HepG2 (cell line): ENCODE measurements around the gene NLE1. TPM values are rescaled to one million over a fixed set of nuclear protein-coding genes. Genes with fewer than 3 reads are reported as not detected.

Experiments used
- DNMT1 ChIP-seq: sonication (generic); formaldehyde crosslinking; IDR thresholded peaks from 2 replicates; pipeline ENCODE4 v1.5.1; 2020; ENCODE audit warnings: mild to moderate bottlenecking, missing genetic modification reagents
- ESRRA ChIP-seq: sonication (generic); formaldehyde crosslinking; IDR thresholded peaks from 2 replicates; pipeline ENCODE4 v1.5.1; 2020; ENCODE audit warnings: mild to moderate bottlenecking, low read depth, missing genetic modification reagents
- FOXJ3 ChIP-seq: sonication (generic); formaldehyde crosslinking; IDR thresholded peaks from 2 replicates; pipeline ENCODE4 v1.4.0; 2020; ENCODE audit warnings: missing genetic modification reagents, mild to moderate bottlenecking, borderline replicate concordance
- GATAD2A ChIP-seq: IDR thresholded peaks from 2 replicates; pipeline ENCODE4 v1.6.1; 2016
- IRX3 ChIP-seq: sonication (generic); formaldehyde crosslinking; IDR thresholded peaks from 2 replicates; pipeline ENCODE4 v1.8.1; 2023; ENCODE audit warnings: mild to moderate bottlenecking, low read depth, missing genetic modification reagents, borderline replicate concordance
- JUN ChIP-seq: sonication (generic); formaldehyde crosslinking; IDR thresholded peaks from 2 replicates; pipeline ENCODE4 v1.4.0; 2020; ENCODE audit warnings: mild to moderate bottlenecking, missing genetic modification reagents
- KDM1A ChIP-seq: IDR thresholded peaks from 2 replicates; pipeline ENCODE4 v1.6.1; 2016; ENCODE audit warnings: missing compliant biosample characterization
- NFKBIZ ChIP-seq: IDR thresholded peaks from 2 replicates; pipeline ENCODE4 v1.6.1; 2018; ENCODE audit warnings: missing genetic modification reagents, missing compliant biosample characterization
- REL ChIP-seq: sonication (generic); formaldehyde crosslinking; conservative IDR thresholded peaks from 2 replicates; pipeline ENCODE4 v1.8.0; 2022; ENCODE audit warnings: mild to moderate bottlenecking, missing genetic modification reagents, moderate library complexity
- RELA ChIP-seq: sonication (generic); formaldehyde crosslinking; IDR thresholded peaks from 2 replicates; pipeline ENCODE4 v1.4.0; 2020; ENCODE audit warnings: missing genetic modification reagents
- SMYD3 ChIP-seq: sonication (generic); formaldehyde crosslinking; IDR thresholded peaks from 2 replicates; pipeline ENCODE4 v1.8.1; 2023; ENCODE audit warnings: mild to moderate bottlenecking, missing genetic modification reagents
- STAG1 ChIP-seq: sonication (generic); formaldehyde crosslinking; IDR thresholded peaks from 2 replicates; pipeline ENCODE4 v1.4.0; 2020; ENCODE audit warnings: missing genetic modification reagents
- ZFX ChIP-seq: sonication (generic); formaldehyde crosslinking; IDR thresholded peaks from 2 replicates; pipeline ENCODE4 v1.4.0; 2020; ENCODE audit warnings: mild to moderate bottlenecking, low read depth, missing genetic modification reagents, moderate library complexity
- ZNF274 ChIP-seq: sonication (generic); formaldehyde crosslinking; IDR thresholded peaks from 2 replicates; pipeline ENCODE4 v1.5.1; 2020; ENCODE audit warnings: mild to moderate bottlenecking, missing genetic modification reagents
- ZNF292 ChIP-seq: sonication (generic); formaldehyde crosslinking; IDR thresholded peaks from 2 replicates; pipeline ENCODE4 v1.8.1; 2022; ENCODE audit warnings: mild to moderate bottlenecking, low read depth, missing genetic modification reagents, borderline replicate concordance
- ZNF460 ChIP-seq: sonication (generic); formaldehyde crosslinking; IDR thresholded peaks from 2 replicates; pipeline ENCODE4 v1.5.1; 2020; ENCODE audit warnings: missing genetic modification reagents, mild to moderate bottlenecking, borderline replicate concordance
- ZNF616 ChIP-seq: sonication (generic); formaldehyde crosslinking; IDR thresholded peaks from 2 replicates; pipeline ENCODE4 v1.5.0; 2020; ENCODE audit warnings: low read depth, mild to moderate bottlenecking, missing genetic modification reagents
- ZNF841 ChIP-seq: sonication (generic); formaldehyde crosslinking; IDR thresholded peaks from 2 replicates; pipeline ENCODE4 v1.8.1; 2023; ENCODE audit warnings: missing genetic modification reagents, borderline replicate concordance
- ZNF879 ChIP-seq: sonication (generic); formaldehyde crosslinking; IDR thresholded peaks from 2 replicates; pipeline ENCODE4 v1.8.1; 2023; ENCODE audit warnings: missing genetic modification reagents
- polyA plus RNA-seq, 8 experiments: library from polyadenylated mRNA; depleted of rRNA in 3 of 8; stranded (reverse) in 7 of 8; unstranded in 1 of 8; fragments of >200 nt; fragmentation: Illumina TruSeq in 4 of 8; extraction: Trizol in 4 of 8; gene quantifications; 2 replicates each; pipeline versions ENCODE4 v1.2.1 to v1.2.3, GENCODE V29; 2011 to 2016; ENCODE audit warnings: low read depth in 4 of 8, missing spikeins in 1 of 8, mixed read lengths in 1 of 8; ENCODE audit not compliant: insufficient read depth in 1 of 8
- total RNA-seq, 5 experiments: library from RNA; depleted of rRNA; stranded (reverse); fragments of >200 nt; fragmentation: Illumina TruSeq; extraction: Trizol; gene quantifications; 2 replicates each; pipeline ENCODE4 v1.2.3, GENCODE V29; 2016; ENCODE audit warnings: low read depth in 1 of 5
- TF ChIP-seq, protein P1 (sequence below): sonication (generic); formaldehyde crosslinking; IDR thresholded peaks from 2 replicates; pipeline ENCODE4 v1.4.0; 2020; ENCODE audit warnings: missing genetic modification reagents, borderline replicate concordance
- TF ChIP-seq, protein P2 (sequence below): sonication (generic); formaldehyde crosslinking; IDR thresholded peaks from 2 replicates; pipeline ENCODE4 v1.4.0; 2020; ENCODE audit warnings: missing genetic modification reagents
- TF ChIP-seq, protein P3 (sequence below): IDR thresholded peaks from 2 replicates; pipeline ENCODE4 v1.6.1; 2016; ENCODE audit warnings: low read depth
- TF ChIP-seq, protein P4 (sequence below): IDR thresholded peaks from 2 replicates; pipeline ENCODE4 v1.6.1; 2016; ENCODE audit warnings: mild to moderate bottlenecking
- TF ChIP-seq, protein P5 (sequence below): sonication (generic); formaldehyde crosslinking; IDR thresholded peaks from 2 replicates; pipeline ENCODE4 v1.4.0; 2020; ENCODE audit warnings: missing genetic modification reagents

NLE1 gene
- total and polyA plus RNA-seq, 2 of the 13 experiments (the other 11 are each of a cell fraction or from before 2014, with no cell fraction given): 20.3 to 34.5 TPM

DNA sequence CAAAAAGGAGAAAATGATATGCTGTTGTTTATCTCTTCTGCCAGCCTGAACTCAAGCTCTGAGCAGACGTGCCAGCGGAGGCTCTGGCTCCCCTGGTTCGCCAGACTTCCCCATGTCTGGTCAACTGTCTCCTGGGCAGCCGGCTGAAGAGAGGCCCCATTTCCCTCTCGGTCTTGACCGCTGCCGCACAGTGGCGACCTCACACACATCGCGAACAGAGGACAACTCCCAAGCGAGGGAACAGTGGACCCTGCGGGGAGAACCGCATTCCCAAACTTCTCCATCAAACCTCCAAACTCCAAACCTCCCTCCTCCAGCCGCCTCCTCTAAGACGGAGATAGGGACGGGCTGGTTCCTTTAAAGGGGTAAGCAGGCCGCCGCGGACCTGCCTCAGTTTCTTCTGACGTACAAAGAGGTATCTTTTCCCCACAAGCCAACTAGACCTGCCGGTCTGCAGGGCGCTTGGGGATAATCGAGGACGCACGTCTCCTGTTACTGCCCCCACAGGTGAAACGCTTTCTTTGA is 53.7 kb downstream of the NLE1 start (continued):
- TF ChIP-seq, protein P1, sequence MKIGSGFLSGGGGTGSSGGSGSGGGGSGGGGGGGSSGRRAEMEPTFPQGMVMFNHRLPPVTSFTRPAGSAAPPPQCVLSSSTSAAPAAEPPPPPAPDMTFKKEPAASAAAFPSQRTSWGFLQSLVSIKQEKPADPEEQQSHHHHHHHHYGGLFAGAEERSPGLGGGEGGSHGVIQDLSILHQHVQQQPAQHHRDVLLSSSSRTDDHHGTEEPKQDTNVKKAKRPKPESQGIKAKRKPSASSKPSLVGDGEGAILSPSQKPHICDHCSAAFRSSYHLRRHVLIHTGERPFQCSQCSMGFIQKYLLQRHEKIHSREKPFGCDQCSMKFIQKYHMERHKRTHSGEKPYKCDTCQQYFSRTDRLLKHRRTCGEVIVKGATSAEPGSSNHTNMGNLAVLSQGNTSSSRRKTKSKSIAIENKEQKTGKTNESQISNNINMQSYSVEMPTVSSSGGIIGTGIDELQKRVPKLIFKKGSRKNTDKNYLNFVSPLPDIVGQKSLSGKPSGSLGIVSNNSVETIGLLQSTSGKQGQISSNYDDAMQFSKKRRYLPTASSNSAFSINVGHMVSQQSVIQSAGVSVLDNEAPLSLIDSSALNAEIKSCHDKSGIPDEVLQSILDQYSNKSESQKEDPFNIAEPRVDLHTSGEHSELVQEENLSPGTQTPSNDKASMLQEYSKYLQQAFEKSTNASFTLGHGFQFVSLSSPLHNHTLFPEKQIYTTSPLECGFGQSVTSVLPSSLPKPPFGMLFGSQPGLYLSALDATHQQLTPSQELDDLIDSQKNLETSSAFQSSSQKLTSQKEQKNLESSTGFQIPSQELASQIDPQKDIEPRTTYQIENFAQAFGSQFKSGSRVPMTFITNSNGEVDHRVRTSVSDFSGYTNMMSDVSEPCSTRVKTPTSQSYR (CRISPR knock-in tag): no peak
- TF ChIP-seq, protein P2, sequence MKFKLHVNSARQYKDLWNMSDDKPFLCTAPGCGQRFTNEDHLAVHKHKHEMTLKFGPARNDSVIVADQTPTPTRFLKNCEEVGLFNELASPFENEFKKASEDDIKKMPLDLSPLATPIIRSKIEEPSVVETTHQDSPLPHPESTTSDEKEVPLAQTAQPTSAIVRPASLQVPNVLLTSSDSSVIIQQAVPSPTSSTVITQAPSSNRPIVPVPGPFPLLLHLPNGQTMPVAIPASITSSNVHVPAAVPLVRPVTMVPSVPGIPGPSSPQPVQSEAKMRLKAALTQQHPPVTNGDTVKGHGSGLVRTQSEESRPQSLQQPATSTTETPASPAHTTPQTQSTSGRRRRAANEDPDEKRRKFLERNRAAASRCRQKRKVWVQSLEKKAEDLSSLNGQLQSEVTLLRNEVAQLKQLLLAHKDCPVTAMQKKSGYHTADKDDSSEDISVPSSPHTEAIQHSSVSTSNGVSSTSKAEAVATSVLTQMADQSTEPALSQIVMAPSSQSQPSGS (CRISPR knock-in tag): no peak
- TF ChIP-seq STAG1 (no peak), ESRRA (CRISPR knock-in tag) (0 out of 2 replicates have a peak, but pooled peaks have one; percentile 5), DNMT1 (CRISPR knock-in tag) (no peak), ZNF616 (CRISPR knock-in tag) (no peak), SMYD3 (no peak), IRX3 (CRISPR knock-in tag) (no peak), FOXJ3 (no peak), NFKBIZ (no peak), RELA (no peak), ZFX (CRISPR knock-in tag) (0 out of 2 replicates have a peak, but pooled peaks have one; percentile 5), ZNF841 (CRISPR knock-in tag) (no peak), ZNF274 (CRISPR knock-in tag) (no peak), REL (CRISPR knock-in tag) (peak; percentile 50; the same call in 1 of the 2 replicates), ZNF879 (CRISPR knock-in tag) (no peak), JUN (CRISPR knock-in tag) (no peak), KDM1A (CRISPR knock-in tag) (no peak), ZNF460 (CRISPR knock-in tag) (no peak), ZNF292 (peak; percentile 9; the same call in 1 of the 2 replicates), GATAD2A (0 out of 2 replicates have a peak, but pooled peaks have one; percentile 3)
- TF ChIP-seq, protein P3, sequence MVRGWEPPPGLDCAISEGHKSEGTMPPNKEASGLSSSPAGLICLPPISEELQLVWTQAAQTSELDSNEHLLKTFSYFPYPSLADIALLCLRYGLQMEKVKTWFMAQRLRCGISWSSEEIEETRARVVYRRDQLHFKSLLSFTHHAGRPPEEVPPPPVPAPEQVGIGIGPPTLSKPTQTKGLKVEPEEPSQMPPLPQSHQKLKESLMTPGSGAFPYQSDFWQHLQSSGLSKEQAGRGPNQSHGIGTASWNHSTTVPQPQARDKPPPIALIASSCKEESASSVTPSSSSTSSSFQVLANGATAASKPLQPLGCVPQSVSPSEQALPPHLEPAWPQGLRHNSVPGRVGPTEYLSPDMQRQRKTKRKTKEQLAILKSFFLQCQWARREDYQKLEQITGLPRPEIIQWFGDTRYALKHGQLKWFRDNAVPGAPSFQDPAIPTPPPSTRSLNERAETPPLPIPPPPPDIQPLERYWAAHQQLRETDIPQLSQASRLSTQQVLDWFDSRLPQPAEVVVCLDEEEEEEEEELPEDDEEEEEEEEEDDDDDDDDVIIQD (CRISPR knock-in tag): no peak
- TF ChIP-seq, protein P4, sequence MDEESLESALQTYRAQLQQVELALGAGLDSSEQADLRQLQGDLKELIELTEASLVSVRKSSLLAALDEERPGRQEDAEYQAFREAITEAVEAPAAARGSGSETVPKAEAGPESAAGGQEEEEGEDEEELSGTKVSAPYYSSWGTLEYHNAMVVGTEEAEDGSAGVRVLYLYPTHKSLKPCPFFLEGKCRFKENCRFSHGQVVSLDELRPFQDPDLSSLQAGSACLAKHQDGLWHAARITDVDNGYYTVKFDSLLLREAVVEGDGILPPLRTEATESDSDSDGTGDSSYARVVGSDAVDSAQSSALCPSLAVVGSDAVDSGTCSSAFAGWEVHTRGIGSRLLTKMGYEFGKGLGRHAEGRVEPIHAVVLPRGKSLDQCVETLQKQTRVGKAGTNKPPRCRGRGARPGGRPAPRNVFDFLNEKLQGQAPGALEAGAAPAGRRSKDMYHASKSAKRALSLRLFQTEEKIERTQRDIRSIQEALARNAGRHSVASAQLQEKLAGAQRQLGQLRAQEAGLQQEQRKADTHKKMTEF (CRISPR knock-in tag): no peak; the same call in 1 of the 2 replicates
- TF ChIP-seq, protein P5, sequence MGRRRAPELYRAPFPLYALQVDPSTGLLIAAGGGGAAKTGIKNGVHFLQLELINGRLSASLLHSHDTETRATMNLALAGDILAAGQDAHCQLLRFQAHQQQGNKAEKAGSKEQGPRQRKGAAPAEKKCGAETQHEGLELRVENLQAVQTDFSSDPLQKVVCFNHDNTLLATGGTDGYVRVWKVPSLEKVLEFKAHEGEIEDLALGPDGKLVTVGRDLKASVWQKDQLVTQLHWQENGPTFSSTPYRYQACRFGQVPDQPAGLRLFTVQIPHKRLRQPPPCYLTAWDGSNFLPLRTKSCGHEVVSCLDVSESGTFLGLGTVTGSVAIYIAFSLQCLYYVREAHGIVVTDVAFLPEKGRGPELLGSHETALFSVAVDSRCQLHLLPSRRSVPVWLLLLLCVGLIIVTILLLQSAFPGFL (CRISPR knock-in tag): no peak
